Globus pallidus (tissue), 1 donor: Measurements from ENCODE around the gene OR51A4.
"Not testable (repeated sequence)": the region's sequence is repeated elsewhere in the genome, so short reads cannot be mapped to it uniquely, and the experiment has no call there.

ENCODE experiments used
- DNase-seq: peaks from one replicate; pipeline ENCODE4 v3.0.0-alpha.2; 2015; ENCODE audit warnings: low spot score

OR51A4 gene, protein sequence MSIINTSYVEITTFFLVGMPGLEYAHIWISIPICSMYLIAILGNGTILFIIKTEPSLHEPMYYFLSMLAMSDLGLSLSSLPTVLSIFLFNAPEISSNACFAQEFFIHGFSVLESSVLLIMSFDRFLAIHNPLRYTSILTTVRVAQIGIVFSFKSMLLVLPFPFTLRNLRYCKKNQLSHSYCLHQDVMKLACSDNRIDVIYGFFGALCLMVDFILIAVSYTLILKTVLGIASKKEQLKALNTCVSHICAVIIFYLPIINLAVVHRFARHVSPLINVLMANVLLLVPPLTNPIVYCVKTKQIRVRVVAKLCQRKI

DNA sequence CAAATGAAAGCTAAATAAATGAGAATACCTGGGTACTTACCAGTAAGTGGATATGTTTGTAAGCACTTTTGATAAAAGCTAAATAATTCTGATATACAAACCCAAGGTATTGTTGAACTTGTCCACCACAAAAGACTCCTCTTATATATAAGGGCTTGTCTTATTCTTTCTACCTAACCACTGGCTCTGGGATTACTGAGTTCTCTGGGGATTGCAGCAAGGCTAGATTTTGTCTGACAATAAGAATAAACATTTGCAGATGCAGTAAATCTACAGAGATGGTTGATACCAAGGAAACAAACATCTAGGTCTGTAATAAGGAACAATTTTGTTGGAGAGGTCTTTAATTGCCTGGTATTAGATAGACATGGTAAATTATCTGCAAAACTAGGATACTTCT, at the start of gene OR51A4:
OR51A4 (minus strand) TSS at position 101 of the 400 bp plus-strand sequence. CDS start 505 bp downstream, outside the sequence.
- no peak for DNase-seq

DNA sequence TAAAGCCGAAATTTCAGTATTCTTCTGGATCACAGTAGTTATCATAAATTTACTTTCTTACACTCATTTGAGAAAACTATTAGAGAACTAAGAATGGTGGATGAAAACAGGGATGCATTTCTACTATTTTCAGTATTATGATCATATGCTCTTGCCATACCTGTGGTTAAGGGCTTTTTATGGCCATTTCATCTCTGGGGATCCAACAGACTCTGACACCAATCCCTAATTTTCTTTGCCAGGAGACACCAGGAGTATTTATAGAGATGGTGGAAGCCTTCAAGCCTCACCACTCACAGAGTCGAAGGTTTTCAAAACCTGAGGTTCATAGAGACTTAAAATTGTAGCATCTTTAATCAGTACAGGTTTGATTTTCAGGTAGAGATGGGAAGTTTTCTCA, 47.1 kb upstream of the OR51A4 start, which contains the start of gene OR51L1:
OR51L1 (plus strand) TSS at position 301 of the 400 bp plus-strand sequence. CDS start 4,132 bp downstream, outside the sequence.
- DNase-seq = no peak

DNA sequence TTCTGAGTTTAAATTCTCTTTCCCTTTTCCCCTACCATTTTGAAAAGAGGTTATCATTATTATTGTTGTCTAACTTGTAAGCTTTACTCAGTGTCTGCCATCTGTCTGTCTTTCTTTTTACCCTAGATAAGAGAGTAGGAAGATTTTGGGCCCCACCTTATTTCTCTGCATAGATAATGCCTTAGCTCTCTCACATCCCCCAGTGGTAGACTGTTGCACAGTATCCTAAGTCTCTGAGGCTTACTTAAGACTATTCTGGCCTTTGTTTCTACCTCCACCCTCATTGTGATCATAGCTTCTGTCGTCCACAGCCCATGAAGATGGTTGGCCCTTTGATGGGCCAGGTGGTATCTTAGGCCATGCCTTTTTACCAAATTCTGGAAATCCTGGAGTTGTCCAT, 43.7 kb upstream of the OR51A4 start:
- no peak for DNase-seq

DNA sequence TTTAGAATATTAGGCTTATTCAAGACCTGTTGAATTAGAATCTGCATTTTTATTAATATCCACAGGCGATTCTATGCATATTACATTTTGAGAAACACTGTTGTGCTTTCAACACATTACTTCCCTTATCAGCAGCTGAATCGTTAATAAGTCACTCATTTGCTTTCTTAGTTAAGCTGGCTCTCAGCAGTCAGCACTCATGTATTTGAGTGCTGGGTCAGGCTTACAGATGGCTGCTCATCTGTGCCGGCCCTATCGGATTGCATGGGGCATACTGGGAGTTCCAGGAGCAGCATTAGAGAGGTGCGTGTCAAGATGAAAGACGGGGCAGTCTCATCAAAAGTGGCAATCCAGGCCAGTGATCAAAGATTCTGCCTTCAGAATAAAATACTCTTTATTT, 36.4 kb upstream of the OR51A4 start:
- no peak for DNase-seq

DNA sequence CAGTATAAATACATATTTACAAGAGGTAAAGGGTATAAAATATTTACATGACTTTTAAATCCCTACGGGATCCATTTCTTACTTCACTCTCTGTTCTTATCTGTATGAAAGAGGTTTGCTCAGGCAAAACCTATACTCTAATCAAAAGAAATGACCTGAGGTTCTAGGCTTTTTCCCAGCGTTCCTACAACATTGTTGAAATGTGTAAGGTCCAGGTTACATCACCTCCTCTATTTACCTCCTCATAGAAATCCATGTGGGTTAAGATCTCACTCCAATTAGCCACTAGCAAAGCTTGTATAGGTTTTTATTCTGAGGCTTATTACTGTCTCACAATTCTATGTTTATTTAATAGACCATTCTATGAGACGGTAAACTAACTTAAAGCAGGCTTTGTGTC, 35.3 kb upstream of the OR51A4 start:
- no peak for DNase-seq

DNA sequence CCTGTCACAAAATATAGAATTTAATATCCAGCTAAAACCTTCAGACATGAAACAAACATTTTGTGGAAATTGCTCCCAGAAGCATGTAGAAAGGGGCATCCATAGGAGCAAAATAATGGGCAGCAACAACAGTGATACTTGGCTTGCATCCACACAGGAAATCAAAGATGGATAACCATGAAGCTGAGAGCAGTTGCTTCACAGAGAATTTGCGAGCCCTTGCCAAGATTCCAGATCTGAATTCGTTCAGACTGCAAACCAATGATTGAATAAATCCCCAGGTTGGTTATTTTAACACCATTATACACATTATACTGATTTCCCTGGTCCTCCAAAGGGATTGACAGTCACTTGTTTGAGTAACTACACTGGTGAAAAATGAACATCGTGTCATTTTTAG, 31.6 kb upstream of the OR51A4 start:
- no peak for DNase-seq

DNA sequence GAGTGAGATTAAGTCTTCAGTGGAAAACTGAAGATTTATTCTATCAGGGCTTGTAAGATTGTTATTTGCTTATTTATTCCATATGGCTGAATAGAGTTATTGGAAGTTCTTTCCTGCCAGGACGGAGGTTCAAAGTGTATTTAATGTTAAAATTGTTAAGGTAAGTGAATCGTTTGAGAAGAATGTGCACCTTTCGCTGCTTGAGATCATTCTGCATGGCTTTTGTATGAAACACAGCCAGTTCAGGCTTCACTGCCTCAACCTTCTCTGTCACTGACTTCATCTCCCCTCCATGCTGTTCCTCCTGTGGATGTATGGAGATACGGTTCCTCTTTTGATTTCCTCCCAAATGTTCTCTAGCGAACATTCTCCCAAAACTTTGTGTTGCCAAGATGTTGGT, 28.0 kb upstream of the OR51A4 start:
- no peak for DNase-seq

DNA sequence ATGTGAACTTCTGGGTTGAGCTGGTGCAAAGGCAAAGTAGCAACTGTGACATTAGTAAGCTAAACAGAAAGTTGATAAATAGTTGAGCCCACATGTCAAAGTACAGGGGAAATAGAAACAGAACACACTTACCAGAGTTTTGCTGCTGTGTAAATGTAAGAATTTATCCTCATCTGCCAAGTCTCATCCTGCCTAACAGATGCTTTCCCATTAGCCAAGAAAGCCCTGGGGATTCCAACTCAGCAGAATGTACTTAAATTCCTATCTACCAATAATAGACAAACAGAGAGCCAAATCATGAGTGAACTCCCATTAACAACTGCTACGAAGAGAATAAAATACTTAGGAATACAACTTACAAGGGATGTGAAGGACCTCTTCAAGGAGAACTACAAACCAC, 15.4 kb upstream of the OR51A4 start:
- no peak for DNase-seq

DNA sequence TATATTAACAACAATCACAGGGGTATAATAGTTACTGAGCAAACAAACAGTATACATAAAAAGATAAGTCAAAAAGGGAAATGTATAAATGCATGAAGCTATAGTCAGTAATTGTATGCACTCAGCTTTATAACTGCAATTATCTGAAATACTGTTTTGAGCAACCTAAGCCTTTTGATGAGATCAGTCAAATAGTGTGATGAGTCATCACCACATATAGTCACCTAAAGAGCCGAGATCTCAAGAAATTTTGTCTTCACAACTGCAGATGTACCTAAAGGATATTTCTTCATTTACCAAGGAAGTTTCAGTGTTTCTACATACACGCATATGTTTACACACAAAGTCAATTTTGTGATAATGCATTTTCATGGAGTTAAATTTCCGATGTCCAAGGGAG, 13.5 kb upstream of the OR51A4 start:
- no peak for DNase-seq

DNA sequence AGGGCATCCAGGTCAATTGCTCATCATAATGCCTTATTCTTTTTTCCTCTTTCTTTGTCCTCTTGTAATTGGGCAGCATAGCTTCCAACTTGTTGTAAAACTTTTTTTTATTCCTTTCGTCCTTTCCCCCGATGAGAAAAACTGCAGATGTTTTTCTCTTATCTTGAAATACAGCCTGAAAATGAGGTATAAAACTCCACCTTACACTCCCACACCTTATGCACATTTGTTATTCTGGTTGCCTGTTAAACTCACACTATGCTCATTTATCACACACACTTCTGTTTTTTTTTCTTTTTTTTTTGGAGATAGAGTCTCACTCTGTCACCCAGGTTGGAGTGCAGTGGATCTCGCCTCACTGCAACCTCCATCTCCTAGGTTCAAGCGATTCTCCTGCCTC, 10.0 kb upstream of the OR51A4 start:
- DNase-seq = no peak

DNA sequence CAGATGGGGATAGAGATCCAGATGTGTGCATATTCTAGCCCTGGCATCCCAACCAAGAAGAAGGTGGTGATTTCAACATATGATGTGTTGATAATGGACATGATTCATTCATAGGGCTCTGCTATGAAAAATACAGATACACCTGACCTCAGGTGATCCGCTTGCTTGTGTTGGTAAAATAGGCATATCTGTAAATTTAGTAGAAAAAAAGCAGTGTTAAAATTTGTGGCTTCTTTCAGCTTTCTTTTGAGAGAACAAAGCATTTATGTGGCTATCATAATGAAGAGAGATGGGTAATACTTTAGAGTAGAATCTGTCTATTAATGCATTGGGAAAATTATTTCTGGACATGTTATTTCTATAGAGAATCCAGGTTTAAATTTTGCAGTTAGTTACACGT, 8.2 kb upstream of the OR51A4 start, which contains the start of gene OR51A2:
OR51A2 (minus strand) TSS at position 101 of the 400 bp plus-strand sequence; CDS start at position 101, 0 bp downstream.
- not testable (repeated sequence) for DNase-seq

DNA sequence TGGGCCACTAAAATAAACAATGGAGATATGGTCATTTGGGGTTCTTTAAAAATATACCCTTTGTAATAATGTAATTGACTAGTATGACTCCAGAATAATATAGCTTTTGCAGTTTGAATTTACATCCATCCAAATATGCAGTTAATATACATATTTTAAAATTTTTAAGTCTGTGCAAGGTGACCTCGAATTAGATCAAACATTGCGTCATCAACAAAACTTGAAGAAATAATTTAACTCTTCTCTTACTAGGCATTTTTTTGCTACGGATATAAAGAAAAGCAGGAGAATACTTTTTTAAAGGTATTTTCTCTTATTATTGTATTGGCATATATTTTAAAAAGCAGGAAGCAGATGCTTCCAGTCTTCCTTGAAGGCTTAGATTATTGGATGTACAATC, 10.7 kb downstream of the OR51A4 start:
- no peak for DNase-seq

DNA sequence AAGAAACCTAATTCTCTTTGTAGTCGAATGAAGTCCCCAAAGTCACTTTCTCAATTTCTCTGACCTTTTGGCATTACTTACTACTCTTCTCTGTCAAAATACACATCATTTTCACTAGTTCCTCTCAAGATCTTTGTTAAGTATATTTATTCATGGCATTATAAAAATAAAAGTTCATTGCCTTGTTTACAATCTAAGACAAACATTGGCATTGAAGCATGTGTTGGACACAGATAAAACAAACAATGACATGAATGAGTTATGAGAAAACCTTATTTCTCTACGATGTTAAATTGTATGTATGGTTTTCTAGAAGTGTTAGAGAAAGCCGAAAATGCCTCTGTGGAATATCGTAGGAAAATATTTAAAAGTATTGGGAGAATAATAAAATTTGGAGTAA, 14.7 kb downstream of the OR51A4 start:
- no peak for DNase-seq

DNA sequence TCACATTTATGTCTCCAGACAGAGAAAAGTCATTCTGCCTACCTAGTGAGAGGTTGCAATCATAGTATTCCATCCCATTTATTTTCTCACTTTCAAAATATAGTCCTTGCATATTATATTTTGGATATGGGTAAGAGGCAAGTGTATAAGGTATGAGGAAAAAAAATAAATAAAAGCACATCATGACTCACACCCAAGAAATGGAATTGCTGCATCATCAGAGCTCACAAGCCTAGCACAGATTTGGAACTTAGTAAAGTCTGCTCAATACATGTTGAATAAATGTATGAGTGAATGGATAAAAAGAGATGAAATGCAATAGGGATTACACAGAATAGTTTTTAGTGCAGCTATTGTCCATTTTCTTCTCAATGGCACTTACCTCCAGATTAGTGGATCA, 20.8 kb downstream of the OR51A4 start:
- DNase-seq = no peak

DNA sequence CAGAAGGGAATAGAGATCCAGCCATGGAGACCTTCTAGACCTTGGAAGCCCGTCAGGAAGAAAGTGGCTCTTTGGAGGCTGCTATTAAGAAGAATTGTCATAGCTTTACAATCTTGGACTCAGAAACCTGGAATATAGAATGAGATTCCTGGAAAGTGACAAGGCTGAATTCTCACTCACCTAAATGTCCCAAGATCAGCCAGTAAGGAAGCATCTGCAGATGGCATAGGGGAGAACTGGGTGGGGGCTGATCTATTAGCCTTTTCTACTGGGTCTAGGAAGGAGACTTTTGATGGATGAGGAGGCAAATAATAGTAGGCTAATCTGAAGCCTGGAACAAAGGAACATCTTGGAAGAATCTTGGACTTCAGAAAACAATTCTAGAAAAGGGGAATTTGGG, 23.2 kb downstream of the OR51A4 start, which contains the start of gene OR51G1:
OR51G1 (minus strand) TSS at position 101 of the 400 bp plus-strand sequence; CDS start at position 101, 0 bp downstream.
- DNase-seq = no peak

DNA sequence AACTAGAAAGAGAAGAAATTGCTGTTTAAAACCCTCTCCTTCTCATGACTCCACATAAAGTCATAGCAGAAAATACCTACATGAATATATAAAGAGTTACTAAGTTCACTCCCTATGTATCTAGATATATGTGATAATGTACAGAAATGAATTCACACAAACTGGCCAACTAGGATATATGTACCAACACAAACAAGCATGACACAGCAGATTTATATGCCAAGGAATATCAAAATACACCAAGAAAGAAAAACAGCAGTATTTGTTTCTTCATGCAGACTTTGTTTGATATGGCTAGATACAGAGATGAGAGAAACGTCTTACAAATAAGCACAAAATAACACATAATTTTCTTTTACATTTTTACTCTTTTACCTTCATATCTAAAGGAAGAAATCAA, 25.1 kb downstream of the OR51A4 start:
- no peak for DNase-seq

DNA sequence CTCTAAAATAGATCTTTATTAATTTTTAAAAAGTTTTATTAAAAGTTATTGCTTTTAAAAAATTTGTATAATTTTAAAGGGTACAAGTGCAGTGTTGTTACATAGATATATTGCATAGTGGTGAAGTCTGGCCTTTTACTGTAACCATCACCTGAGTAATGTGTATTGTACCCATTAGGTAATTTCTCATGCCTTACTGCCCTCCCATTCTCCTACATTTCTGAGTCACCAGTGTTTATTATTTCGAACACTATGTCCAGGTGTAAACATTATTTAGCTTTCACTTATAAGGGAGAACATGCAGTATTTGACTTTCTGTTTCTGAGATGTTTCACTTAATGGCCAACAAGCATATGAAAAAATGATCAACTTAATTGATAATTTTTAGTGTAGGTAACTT, 25.6 kb downstream of the OR51A4 start:
- DNase-seq = no peak

DNA sequence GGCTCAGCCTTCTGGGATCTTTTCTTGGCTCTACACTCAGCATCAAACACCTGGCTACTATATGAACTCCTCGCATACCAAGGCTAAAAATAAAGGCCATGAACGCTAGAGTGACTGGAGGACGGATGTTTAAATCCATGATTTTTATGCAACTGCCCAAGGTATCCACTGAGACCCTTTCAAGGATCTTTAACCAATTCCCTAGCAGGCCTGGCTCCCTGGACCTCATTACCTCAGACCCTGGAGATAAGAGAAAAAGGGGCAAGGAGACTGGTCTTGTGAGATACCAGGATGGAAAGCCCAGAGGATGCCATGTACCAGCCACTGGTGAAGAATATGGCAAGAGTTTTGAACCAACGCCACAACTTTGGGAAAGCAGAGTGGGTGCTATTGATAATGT, 28.2 kb downstream of the OR51A4 start, which contains the start of gene OR51G2:
OR51G2 (minus strand) TSS at position 101 of the 400 bp plus-strand sequence. CDS start 3,687 bp downstream, outside the sequence.
- no peak for DNase-seq

DNA sequence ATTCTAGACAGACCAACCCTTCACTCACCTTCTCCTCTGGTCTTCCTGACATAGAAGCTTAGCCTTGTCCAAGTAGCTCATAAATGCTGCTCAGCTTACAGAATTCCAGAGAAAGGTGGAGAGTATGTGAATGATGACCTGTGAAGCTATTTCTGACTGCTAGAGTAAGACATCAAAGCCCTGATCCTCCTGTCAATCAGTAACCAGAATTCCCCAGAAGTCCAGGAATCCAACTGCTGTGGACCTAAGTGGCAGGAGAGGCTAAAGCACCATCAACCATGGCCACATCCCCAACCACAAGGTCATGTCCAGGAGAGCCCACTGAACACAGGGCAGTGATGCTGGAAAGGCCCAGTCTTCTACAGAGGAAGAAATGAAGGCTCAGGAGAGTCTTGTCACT, 30.8 kb downstream of the OR51A4 start:
- no peak for DNase-seq

DNA sequence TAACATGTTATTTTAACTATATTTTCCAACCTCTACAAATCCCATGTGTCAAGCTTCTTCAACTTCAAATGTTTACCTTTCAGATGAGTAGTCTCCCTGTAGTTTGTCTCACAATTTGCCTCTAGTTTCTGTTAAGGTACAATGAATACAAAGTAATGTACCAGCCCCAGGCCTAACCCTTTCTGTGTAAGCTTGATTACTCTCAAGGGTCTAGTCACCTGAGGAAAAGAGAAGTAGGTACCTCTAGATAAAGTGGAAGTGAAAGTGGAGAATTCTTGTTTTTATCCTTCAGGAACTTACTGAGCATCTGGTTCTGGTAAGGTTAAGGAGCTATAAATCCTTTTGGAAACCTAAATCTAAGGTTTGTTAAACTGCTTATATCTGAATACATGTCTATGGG, 43.9 kb downstream of the OR51A4 start, which contains the start of gene OR51A7:
OR51A7 (plus strand) TSS at position 300 of the 400 bp plus-strand sequence. CDS start 3,587 bp downstream, outside the sequence.
- no peak for DNase-seq
